Endothelial cell of umbilical vein (primary cell): ENCODE results near the gene GFAP. TPM values are rescaled to one million over a fixed set of nuclear protein-coding genes. Genes with fewer than 3 reads are reported as not detected.

Source experiments
- BruUV-seq: library from RNA; stranded (reverse); fragments of 400-500 nt; replicated peaks from 2 replicates; lab custom pipeline; 2021; lab: Mats Ljungman, UMichigan
- CTCF ChIA-PET: fragments of 300-600, 350-600 bp; sonication (Branson Sonifier 250); formaldehyde crosslinking; loops from one replicate; lab custom pipeline; 2021; ENCODE audit warnings: antibody characterized with exemption, inconsistent platforms; lab: Charles Lee
- POLR2A ChIA-PET: fragments of 300-600, 350-600 bp; sonication (Branson Sonifier 250); formaldehyde crosslinking; loops from one replicate; lab custom pipeline; 2021; ENCODE audit warnings: antibody characterized with exemption, inconsistent platforms; lab: Charles Lee
- DNase-seq: peaks from one replicate; pipeline ENCODE4 v3.0.0-alpha.2; 2011; ENCODE audit warnings: low read depth, low spot score
- FAIRE-seq: peaks from 2 replicates; lab custom pipeline; 2011; peaks lifted over from hg19 to GRCh38; lab: Jason Lieb, UNC
- H2AFZ ChIP-seq: 2 replicates; pipeline ENCODE4 v1.6.0; 2012; ENCODE audit warnings: low read depth, low read length, control low read depth, inconsistent platforms
- H3K27ac ChIP-seq: 2 replicates; pipeline ENCODE4 v1.5.1; 2011; ENCODE audit warnings: low read depth, mild to moderate bottlenecking, control low read depth, low read length, moderate library complexity; ENCODE audit not compliant: insufficient read depth
- H3K27me3 ChIP-seq, 2 experiments: 2 replicates each; pipeline versions ENCODE4 v1.6.0 to v1.6.1; 2011; ENCODE audit warnings: low read length in 2 of 2, mixed read lengths in 1 of 2; ENCODE audit not compliant: control insufficient read depth in 2 of 2, insufficient read depth in 2 of 2
- H3K36me3 ChIP-seq, 2 experiments: 2 replicates in 1 of 2; 3 replicates in 1 of 2; pipeline ENCODE4 v1.5.1; 2011; ENCODE audit warnings: low read length in 2 of 2, mild to moderate bottlenecking in 1 of 2, moderate library complexity in 1 of 2; ENCODE audit not compliant: control insufficient read depth in 2 of 2, insufficient read depth in 2 of 2; ENCODE audit errors: extremely low read depth in 1 of 2
- H3K4me1 ChIP-seq: 3 replicates; pipeline ENCODE4 v1.5.1; 2011; ENCODE audit warnings: mild to moderate bottlenecking, low read length; ENCODE audit not compliant: control insufficient read depth, insufficient read depth; ENCODE audit errors: extremely low read depth
- H3K4me2 ChIP-seq: 2 replicates; pipeline ENCODE4 v1.6.1; 2011; ENCODE audit warnings: low read length, control low read depth, mixed read lengths; ENCODE audit not compliant: insufficient read depth
- H3K4me3 ChIP-seq, 3 experiments: fragments of 200-600 bp in 1 of 3; sonication (generic), shearing (Covaris generic) in 1 of 3; replicated peaks in 1 of 3; 2 replicates each; pipeline ENCODE4 v1.5.1; 2011 to 2016; ENCODE audit warnings: control low read depth in 3 of 3, low read length in 3 of 3, mild to moderate bottlenecking in 2 of 3, inconsistent platforms in 1 of 3, low read depth in 1 of 3, moderate library complexity in 1 of 3; ENCODE audit not compliant: insufficient read depth in 1 of 3
- H3K79me2 ChIP-seq: 2 replicates; pipeline ENCODE4 v1.6.0; 2012; ENCODE audit warnings: low read length, inconsistent platforms; ENCODE audit not compliant: control insufficient read depth, insufficient read depth
- H3K9ac ChIP-seq: replicated peaks from 2 replicates; pipeline ENCODE3; 2011; ENCODE audit warnings: low read length, control low read depth; ENCODE audit not compliant: insufficient read depth; ENCODE audit errors: extremely low read depth
- H3K9me1 ChIP-seq: replicated peaks from 3 replicates; pipeline ENCODE4 v1.6.0; 2011; ENCODE audit warnings: mild to moderate bottlenecking, low read length; ENCODE audit not compliant: control insufficient read depth, insufficient read depth; ENCODE audit errors: extremely low read depth
- H3K9me3 ChIP-seq: replicated peaks from 2 replicates; pipeline ENCODE4 v1.5.1; 2012; ENCODE audit warnings: low read length, inconsistent platforms; ENCODE audit not compliant: control insufficient read depth, insufficient read depth
- H4K20me1 ChIP-seq: replicated peaks from 2 replicates; pipeline ENCODE3; 2011; ENCODE audit warnings: mild to moderate bottlenecking, low read length; ENCODE audit not compliant: control insufficient read depth, insufficient read depth; ENCODE audit errors: extremely low read depth
- EZH2 ChIP-seq: IDR thresholded peaks from 2 replicates; pipeline ENCODE4 v1.6.1; 2012; ENCODE audit warnings: borderline replicate concordance, low read depth, mild to moderate bottlenecking, moderate library complexity, low read length, inconsistent platforms; ENCODE audit not compliant: severe bottlenecking
- FOS ChIP-seq: IDR thresholded peaks from 2 replicates; pipeline ENCODE4 v1.6.1; 2011; ENCODE audit warnings: mild to moderate bottlenecking, low read length, moderate library complexity, borderline replicate concordance; ENCODE audit not compliant: insufficient read depth
- GATA2 ChIP-seq: IDR thresholded peaks from 2 replicates; pipeline ENCODE4 v1.7.0; 2011; ENCODE audit warnings: low read depth, mild to moderate bottlenecking, moderate library complexity, mixed read lengths, low read length; ENCODE audit not compliant: insufficient read length, insufficient read depth
- JUN ChIP-seq: IDR thresholded peaks from 2 replicates; pipeline ENCODE4 v1.6.1; 2011; ENCODE audit warnings: borderline replicate concordance, low read depth; ENCODE audit not compliant: insufficient read length, insufficient read depth
- MYC ChIP-seq: IDR thresholded peaks from one replicate; pipeline ENCODE4 v1.6.1; 2011; ENCODE audit warnings: mild to moderate bottlenecking, low read depth, low read length
- POLR2A ChIP-seq: IDR thresholded peaks from 2 replicates; pipeline ENCODE4 v1.6.1; 2012; ENCODE audit warnings: low read depth, mild to moderate bottlenecking, control low read depth, low read length
- POLR2AphosphoS5 ChIP-seq: IDR thresholded peaks from 2 replicates; pipeline ENCODE4 v1.6.1; 2012; ENCODE audit warnings: low read depth, mild to moderate bottlenecking, control low read depth, low read length, moderate library complexity; ENCODE audit not compliant: insufficient read depth
- dilution Hi-C: fragments of 300-500 bp; cut with MboI; formaldehyde crosslinking; loops from one replicate; pipeline ENCODE4 v1.15.0; 2019; ENCODE audit warnings: low sequenced_read_pairs; ENCODE audit not compliant: extremely low pct_ligation_motif_present
- intact Hi-C: fragments of 100-400 bp; cut with micrococcal nuclease; formaldehyde crosslinking; loops from one replicate; pipeline ENCODE4 v1.10.0; 2022
- polyA plus RNA-seq, 4 experiments: library from polyadenylated mRNA; depleted of rRNA in 3 of 4; stranded (reverse) in 3 of 4; unstranded in 1 of 4; fragments of >200 nt; gene quantifications; 2 replicates each; pipeline versions ENCODE4 v1.2.1 to v1.2.3, GENCODE V29; 2011 to 2012; ENCODE audit warnings: missing spikeins in 1 of 4
- total RNA-seq: library from RNA; stranded (reverse); gene quantifications from 2 replicates; pipeline ENCODE4 v1.2.3, GENCODE V29; 2021
- TF ChIP-seq, protein P1 (sequence below): IDR thresholded peaks from 2 replicates; pipeline ENCODE4 v1.6.1; 2011; ENCODE audit not compliant: insufficient read depth, insufficient read length
- TF ChIP-seq, protein P2 (sequence below), 2 donors: IDR thresholded peaks; 1 replicate in 1 of 2; 2 replicates in 1 of 2; pipeline ENCODE4 v1.5.1; 2011; ENCODE audit warnings: low read length in 2 of 2, mild to moderate bottlenecking in 2 of 2, moderate library complexity in 2 of 2, control low read depth in 1 of 2, inconsistent platforms in 1 of 2, low read depth in 1 of 2; ENCODE audit not compliant: insufficient read depth in 1 of 2; ENCODE audit errors: extremely low read depth in 1 of 2

The GFAP gene
- total and polyA plus RNA-seq, 2 donors (not counting 3 experiments of a cell fraction or from before 2014, with no cell fraction given) = 0.07 to 0.42 TPM

DNA sequence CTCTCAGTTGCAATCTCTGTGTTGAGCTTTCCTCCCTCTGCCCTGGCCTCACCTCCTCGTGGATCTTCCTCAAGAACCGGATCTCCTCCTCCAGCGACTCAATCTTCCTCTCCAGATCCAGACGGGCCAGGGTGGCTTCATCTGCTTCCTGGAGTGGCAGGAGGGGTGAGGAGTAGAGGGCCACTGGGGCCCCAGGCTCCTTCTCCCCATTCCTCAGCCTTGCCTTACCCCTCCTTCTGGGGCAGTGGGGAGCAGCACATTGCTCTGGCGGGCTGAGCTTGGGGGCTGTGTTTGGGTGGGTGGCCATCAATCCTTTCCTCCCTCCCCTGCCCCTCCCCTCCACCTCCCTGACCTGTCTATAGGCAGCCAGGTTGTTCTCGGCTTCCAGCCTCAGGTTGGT, 1.6 kb downstream of the GFAP start:
- H3K4me1 ChIP-seq = peaks cover 12% of the 10 kb centered on the region
- POLR2A ChIA-PET = no interaction called here
- no peaks in the 10 kb centered on the region for H3K79me2 ChIP-seq
- no peaks in the 10 kb centered on the region for H3K9me3 ChIP-seq
- H3K9me1 ChIP-seq = no peaks in the 10 kb centered on the region
- no peaks in the 10 kb centered on the region for H3K27me3 ChIP-seq
- no peak overlapping the region for H3K4me2 ChIP-seq
- CTCF ChIA-PET = interaction anchor here (4.8 to 9.4 kb wide), 2 partner anchors 13 to 109 kb away, joined by 28 to 94 read pairs; partner anchors contain the start of gene EFTUD2
- no peak overlapping the region for H3K27ac ChIP-seq
- intact Hi-C loops (no loop called here), dilution Hi-C loops (no loop called here)
- no peak overlapping the region for H3K4me3 ChIP-seq
- no TSS peak for BruUV-seq
- no peak for DNase-seq
- H4K20me1 ChIP-seq = no peaks in the 10 kb centered on the region
- H3K36me3 ChIP-seq = no peaks in the 10 kb centered on the region
- no peak overlapping the region for H3K9ac ChIP-seq
- peak overlapping the region; percentile 14 for H2AFZ ChIP-seq
- TF ChIP-seq FOS (no peak), MYC (no peak), POLR2AphosphoS5 (no peak), GATA2 (no peak), EZH2 (no peak), POLR2A (no peak), JUN (no peak)
- TF ChIP-seq, protein P1, sequence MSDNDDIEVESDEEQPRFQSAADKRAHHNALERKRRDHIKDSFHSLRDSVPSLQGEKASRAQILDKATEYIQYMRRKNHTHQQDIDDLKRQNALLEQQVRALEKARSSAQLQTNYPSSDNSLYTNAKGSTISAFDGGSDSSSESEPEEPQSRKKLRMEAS = no peak
- TF ChIP-seq, protein P2, sequence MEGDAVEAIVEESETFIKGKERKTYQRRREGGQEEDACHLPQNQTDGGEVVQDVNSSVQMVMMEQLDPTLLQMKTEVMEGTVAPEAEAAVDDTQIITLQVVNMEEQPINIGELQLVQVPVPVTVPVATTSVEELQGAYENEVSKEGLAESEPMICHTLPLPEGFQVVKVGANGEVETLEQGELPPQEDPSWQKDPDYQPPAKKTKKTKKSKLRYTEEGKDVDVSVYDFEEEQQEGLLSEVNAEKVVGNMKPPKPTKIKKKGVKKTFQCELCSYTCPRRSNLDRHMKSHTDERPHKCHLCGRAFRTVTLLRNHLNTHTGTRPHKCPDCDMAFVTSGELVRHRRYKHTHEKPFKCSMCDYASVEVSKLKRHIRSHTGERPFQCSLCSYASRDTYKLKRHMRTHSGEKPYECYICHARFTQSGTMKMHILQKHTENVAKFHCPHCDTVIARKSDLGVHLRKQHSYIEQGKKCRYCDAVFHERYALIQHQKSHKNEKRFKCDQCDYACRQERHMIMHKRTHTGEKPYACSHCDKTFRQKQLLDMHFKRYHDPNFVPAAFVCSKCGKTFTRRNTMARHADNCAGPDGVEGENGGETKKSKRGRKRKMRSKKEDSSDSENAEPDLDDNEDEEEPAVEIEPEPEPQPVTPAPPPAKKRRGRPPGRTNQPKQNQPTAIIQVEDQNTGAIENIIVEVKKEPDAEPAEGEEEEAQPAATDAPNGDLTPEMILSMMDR (IDR thresholded peaks at IDR 0.05; ENCODE audit: extremely low read depth in 1 of 2, insufficient read depth in 1 of 2, low read depth in 1 of 2, low read length in 2 of 2) = no peak
- no peak for FAIRE-seq
